ENCODE data around the gene ADAT3. TPM values are rescaled to one million over a fixed set of nuclear protein-coding genes. Genes with fewer than 3 reads are reported as not detected.
"Not testable (repeated sequence)": the region's sequence is repeated elsewhere in the genome, so short reads cannot be mapped to it uniquely, and the experiment has no call there.

Gene ADAT3
- total RNA-seq, 1 experiment from 2014 or later: 10.0 TPM

DNA sequence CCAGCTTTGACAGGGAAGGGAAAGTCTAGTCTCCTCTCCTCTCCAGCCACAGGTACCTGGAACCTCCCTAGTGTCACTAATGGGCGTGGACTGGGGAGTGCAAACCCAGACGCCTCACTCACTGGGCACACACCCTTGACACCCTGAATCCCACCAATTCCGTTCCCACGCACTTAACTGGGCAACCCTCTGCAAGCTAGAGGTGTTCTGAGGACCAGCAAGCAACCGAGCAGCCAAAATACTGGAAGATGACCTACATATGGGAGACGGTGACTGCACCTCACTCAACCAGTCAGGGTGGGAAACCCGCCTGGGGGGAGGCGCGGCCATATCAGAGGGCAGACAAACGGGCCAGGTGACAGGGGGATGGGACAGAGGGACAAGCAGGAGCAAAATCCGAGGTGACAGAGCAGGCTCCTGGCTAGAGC is 20.9 kb upstream of the ADAT3 start:
- no peaks in the 10 kb centered on the region; the same call in 1 of the 2 replicates for H3K36me3 ChIP-seq (replicated peaks; ENCODE audit: control insufficient read depth, insufficient read depth, low read length)
- H3K27me3 ChIP-seq (ENCODE audit: control insufficient read depth, insufficient read depth, low read length): no peaks in the 10 kb centered on the region
- peak overlapping the region; percentile 91 for H3K4me3 ChIP-seq (ENCODE audit: insufficient read depth, low read depth, low read length)
- no peak for DNase-seq

DNA sequence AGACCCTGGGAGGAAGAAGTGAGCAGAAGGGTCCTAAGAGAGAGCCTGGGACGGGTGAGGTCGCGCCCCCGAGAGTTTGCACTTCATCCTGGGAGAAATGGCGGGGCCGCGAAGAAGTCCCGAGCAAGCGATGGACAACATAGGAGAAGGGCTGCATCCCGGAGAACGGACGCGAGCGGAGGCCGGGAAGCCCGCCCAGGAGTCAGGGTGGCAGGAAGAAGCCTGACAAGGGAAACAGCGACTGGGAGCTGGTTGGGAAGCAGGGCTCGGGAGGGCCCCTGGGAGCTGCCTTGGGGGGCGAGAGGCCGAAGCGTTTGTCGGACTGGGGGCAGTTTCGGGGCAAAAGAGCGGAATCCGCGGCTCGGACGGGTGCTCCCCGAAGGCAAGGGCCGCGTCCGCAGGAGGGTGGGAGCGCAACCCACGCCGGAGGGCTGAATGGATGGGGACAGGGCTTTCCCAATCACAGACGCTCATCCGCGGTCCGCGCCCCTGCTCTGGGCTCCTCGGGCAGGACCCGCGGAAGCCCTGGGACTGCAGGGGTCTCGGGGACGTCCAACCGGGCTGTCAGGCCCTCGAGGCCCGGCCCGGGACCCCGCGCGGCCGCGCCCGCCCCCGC is 20.4 kb upstream of the ADAT3 start:
- H3K36me3 ChIP-seq (replicated peaks; ENCODE audit: control insufficient read depth, insufficient read depth, low read length): no peaks in the 10 kb centered on the region; the same call in 1 of the 2 replicates
- peak; percentile 87 for DNase-seq
- H3K27me3 ChIP-seq (ENCODE audit: control insufficient read depth, insufficient read depth, low read length): no peaks in the 10 kb centered on the region
- peak overlapping the region; percentile 91 for H3K4me3 ChIP-seq (ENCODE audit: insufficient read depth, low read depth, low read length)

DNA sequence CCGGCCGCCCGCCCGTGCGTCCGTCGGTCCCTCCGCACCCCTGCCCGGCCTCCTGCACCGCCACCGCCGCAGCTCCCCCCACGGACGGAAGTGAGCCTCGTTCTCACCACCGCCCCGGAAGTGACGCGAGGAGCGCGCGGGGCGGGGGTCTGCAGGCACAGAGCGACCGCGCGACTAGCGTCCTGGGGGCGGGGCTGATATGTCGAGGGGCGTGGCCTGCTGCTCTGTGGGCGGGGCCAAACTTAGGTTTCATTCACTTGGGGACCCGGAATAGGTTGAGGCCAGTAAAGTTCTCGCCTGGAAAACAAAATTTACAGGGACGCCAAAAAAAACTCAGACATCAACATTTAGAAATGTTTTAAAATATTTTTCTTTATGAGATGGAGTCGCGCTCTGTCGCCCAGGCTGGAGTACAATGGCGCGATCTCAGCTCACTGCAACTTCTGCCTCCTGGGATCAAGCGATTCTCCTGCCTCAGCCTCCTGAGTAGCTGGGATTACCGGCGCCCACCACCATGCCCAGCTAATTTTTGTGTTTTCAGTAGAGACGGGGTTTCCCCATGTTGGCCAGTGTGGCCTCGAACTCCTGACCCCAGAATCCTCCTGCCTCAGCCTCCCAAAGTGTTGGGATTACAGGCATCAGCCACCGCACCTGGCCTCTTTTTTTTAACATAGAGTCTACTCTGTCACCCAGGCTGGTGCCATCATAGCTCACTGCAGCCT is 19.6 kb upstream of the ADAT3 start, which contains the start of gene ABHD17A:
TSS of gene ABHD17A (minus strand) at position 99 of the 722 bp plus-strand sequence. CDS start 3,930 bp downstream, outside the sequence.
- peak within 1 kb of the TSS; percentile 91 for H3K4me3 ChIP-seq (ENCODE audit: insufficient read depth, low read depth, low read length)
- H3K27me3 ChIP-seq (ENCODE audit: control insufficient read depth, insufficient read depth, low read length); H3K36me3 ChIP-seq (replicated peaks; ENCODE audit: control insufficient read depth, insufficient read depth, low read length): not testable (repeated sequence)
- peak; percentile 99 for DNase-seq

DNA sequence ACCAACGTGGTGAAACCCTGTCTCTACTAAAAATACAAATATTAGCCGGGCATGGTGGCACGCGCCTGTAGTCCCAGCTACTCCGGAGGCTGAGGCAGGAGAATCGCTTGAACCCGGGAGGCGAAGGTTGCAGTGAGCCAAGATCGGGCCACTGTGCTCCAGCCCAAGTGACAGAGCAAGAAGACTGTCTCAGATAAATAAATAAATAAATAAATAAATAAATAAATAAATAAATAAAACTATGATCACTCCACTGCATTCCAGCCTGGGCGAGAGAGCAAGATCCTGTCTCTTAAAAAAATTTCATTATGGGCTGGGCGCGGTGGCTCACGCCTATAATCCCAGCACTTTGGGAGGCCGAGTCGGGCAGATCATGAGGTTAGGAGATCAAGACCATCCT is 18.8 kb upstream of the ADAT3 start:
- not testable (repeated sequence) for H3K36me3 ChIP-seq (replicated peaks; ENCODE audit: control insufficient read depth, insufficient read depth, low read length); DNase-seq; H3K4me3 ChIP-seq (ENCODE audit: insufficient read depth, low read depth, low read length); H3K27me3 ChIP-seq (ENCODE audit: control insufficient read depth, insufficient read depth, low read length)

DNA sequence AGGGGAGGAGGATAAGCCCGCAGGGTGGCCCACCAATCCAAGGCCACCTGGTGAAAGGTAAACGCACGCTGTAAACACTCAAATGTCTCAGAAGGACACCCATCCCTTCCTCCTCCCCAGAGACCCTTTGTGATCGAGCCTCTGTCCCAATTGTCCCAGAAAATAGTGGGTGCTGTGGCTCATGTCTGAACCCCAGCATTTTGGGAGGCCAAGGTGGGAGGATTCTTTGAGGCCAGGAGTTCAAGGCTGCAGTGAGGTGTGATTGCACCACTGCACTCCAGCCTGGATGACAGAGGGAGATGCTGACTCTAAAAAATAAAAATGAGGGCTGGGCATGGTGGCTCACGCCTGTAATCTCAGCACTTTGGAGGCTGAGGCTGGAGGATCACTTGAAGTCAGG is 16.8 kb upstream of the ADAT3 start:
- no peaks in the 10 kb centered on the region for H3K36me3 ChIP-seq (replicated peaks; ENCODE audit: control insufficient read depth, insufficient read depth, low read length)
- no peaks in the 10 kb centered on the region for H3K27me3 ChIP-seq (ENCODE audit: control insufficient read depth, insufficient read depth, low read length)
- no peak for DNase-seq
- H3K4me3 ChIP-seq (ENCODE audit: insufficient read depth, low read depth, low read length): no peak overlapping the region

DNA sequence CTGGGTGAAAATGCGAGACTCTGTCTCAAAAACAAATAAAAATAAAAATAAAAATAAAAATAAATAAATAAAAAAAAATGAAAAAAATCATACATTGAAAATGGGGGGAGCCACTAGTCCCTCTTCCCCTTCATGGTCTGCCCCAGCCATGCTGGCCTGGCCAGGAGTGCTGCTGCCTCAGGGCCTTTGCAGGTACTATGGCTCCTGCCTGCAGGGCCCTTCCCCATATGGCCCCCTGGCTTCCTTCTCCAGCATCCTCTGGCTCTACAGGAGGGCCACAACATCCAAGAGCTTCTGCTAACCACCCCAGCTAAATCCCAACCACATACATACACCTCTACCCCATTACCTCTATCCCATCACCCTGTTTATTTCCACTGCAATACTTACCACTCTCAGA is 15.3 kb upstream of the ADAT3 start:
- H3K36me3 ChIP-seq (replicated peaks; ENCODE audit: control insufficient read depth, insufficient read depth, low read length): no peaks in the 10 kb centered on the region
- no peak overlapping the region for H3K4me3 ChIP-seq (ENCODE audit: insufficient read depth, low read depth, low read length)
- no peak for DNase-seq
- H3K27me3 ChIP-seq (ENCODE audit: control insufficient read depth, insufficient read depth, low read length): no peaks in the 10 kb centered on the region

DNA sequence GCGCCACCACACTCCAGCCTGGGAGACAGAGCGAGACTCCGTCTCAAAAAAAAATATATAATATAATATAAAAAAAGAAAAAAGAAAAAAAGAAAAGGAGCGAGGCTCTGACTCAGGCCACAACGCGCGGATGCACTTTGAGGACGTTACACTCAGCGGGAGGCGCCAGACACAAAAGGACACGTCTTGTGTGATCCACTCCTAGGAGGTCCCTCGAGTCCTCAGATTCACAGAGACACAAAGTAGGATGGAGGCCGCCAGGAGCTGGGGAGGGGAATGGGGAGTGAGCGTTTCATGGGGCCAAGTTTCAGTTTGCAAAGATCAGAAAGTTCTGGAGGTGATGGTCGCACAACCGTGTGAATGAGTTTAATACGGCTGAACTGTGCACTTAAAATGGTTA is 11.4 kb upstream of the ADAT3 start:
- no peaks in the 10 kb centered on the region for H3K36me3 ChIP-seq (replicated peaks; ENCODE audit: control insufficient read depth, insufficient read depth, low read length)
- DNase-seq: no peak
- no peaks in the 10 kb centered on the region for H3K27me3 ChIP-seq (ENCODE audit: control insufficient read depth, insufficient read depth, low read length)
- no peak overlapping the region for H3K4me3 ChIP-seq (ENCODE audit: insufficient read depth, low read depth, low read length)

DNA sequence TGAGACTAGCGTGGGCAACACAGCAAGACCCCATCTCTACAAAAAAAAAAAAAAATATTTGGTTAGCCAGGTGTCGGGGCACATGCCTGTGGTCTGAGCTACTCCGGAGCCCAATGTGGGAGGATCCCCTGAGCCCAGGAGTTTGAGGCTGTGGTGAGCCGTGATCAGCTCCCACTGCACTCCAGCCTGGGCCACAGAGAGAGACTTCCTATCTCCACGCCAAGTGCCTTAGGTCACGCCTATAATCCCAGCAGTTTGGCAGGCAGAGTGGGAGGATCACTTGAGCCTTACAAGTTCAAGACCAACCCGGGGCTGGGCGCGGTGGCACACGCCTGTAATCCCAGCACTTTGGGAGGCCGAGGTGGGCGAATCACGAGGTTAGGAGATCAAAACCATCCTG is 8.7 kb upstream of the ADAT3 start:
- no peaks in the 10 kb centered on the region for H3K27me3 ChIP-seq (ENCODE audit: control insufficient read depth, insufficient read depth, low read length)
- no peak for DNase-seq

DNA sequence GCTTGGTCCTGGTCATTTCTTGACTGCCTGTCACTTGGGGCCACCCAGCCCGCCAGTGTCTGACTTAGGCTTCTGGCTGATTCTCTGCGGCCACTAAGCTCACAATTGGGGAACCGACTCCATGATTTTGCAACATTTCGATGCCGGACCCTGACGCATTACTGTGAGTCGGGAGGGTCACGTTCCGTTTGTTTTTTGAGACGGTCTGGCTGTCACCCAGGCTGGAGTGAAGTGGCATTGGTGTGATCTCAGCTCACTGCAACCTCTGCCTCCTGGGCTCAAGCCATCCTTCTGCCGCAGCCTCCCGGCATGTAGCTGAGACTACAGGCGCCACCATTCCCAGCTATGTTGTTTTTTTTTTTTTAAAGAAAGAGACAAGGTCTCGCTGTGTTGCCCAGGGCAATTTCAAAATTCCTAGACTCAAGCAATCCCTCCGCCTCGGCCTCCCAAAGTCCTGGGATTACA is 3.2 kb upstream of the ADAT3 start:
- no peak for DNase-seq
- Histone ChIP-seq H3K36me3 (replicated peaks; ENCODE audit: control insufficient read depth, insufficient read depth, low read length) (no peaks in the 10 kb centered on the region), H3K4me3 (ENCODE audit: insufficient read depth, low read depth, low read length) (no peak overlapping the region), H3K27me3 (ENCODE audit: control insufficient read depth, insufficient read depth, low read length) (no peaks in the 10 kb centered on the region)

More for the DNA sequence above, 8.7 kb upstream of the ADAT3 start:
- Histone ChIP-seq H3K36me3 (replicated peaks; ENCODE audit: control insufficient read depth, insufficient read depth, low read length) (no peaks in the 10 kb centered on the region), H3K4me3 (ENCODE audit: insufficient read depth, low read depth, low read length) (no peak overlapping the region)

DNA sequence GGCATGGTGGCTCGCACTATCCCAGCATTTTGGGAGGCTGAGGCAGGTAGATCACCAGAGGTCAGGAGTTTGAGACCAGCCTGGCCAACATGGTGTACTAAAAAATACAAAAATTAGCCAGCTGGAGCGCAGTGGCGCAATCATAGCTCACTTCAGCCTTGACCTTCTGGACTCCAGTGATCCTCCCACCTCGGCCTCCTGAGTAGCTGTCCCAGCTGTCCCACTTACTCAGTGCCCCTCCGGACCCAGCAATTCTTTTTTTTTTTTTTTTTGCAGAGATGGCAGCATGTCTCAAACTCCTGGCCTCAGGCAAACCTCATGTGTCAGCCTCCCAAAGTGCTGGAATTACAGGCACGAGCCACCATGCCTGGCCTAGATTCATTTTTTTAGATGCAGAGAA is 2.3 kb upstream of the ADAT3 start:
- no peaks in the 10 kb centered on the region for H3K36me3 ChIP-seq (replicated peaks; ENCODE audit: control insufficient read depth, insufficient read depth, low read length)
- no peak overlapping the region for H3K4me3 ChIP-seq (ENCODE audit: insufficient read depth, low read depth, low read length)
- no peaks in the 10 kb centered on the region for H3K27me3 ChIP-seq (ENCODE audit: control insufficient read depth, insufficient read depth, low read length)
- no peak for DNase-seq

DNA sequence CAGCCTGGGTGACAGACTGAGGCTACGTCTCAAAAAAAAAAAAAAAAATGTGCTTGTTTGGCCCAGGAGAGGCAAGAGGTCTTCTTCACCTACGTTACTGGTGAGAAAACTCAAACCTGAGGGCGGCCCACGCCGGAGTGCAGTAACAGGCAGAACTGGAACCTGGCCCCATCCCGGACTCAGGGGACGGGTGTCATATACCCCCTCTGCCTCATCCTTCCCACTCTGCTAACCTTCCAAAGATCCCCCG is 414 bp upstream of the ADAT3 start:
- Histone ChIP-seq H3K36me3 (replicated peaks; ENCODE audit: control insufficient read depth, insufficient read depth, low read length) (no peaks in the 10 kb centered on the region), H3K4me3 (ENCODE audit: insufficient read depth, low read depth, low read length) (peak overlapping the region; percentile 49), H3K27me3 (ENCODE audit: control insufficient read depth, insufficient read depth, low read length) (no peaks in the 10 kb centered on the region)
- DNase-seq: no peak

DNA sequence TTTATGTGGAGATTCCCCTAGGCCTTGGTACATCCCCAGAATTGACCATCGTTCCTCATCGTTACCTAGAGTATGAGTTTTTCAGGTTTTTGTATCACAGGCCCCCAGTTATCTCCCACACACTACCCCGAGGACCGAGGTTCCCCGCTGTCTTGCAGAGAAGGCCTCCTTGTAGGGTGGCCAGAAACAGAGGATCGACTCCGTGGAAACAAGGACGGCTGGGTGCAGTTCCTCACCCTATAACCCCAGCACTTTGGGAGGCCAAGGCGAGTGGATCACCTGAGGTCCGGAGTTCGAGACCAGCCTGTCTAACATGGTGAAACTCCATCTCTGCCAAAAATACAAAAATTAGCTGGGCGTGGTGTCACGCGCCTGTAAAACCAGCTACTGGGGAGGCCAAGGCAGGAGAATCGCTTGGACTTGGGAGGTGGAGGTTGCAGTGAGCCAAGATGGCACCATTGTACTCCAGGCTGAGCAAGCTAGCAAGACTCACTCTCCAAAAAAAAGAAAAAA is 720 bp downstream of the ADAT3 start:
- DNase-seq: no peak
- peak overlapping the region; percentile 67 for H3K4me3 ChIP-seq (ENCODE audit: insufficient read depth, low read depth, low read length)
- no peaks in the 10 kb centered on the region for H3K36me3 ChIP-seq (replicated peaks; ENCODE audit: control insufficient read depth, insufficient read depth, low read length)
- no peaks in the 10 kb centered on the region for H3K27me3 ChIP-seq (ENCODE audit: control insufficient read depth, insufficient read depth, low read length)

DNA sequence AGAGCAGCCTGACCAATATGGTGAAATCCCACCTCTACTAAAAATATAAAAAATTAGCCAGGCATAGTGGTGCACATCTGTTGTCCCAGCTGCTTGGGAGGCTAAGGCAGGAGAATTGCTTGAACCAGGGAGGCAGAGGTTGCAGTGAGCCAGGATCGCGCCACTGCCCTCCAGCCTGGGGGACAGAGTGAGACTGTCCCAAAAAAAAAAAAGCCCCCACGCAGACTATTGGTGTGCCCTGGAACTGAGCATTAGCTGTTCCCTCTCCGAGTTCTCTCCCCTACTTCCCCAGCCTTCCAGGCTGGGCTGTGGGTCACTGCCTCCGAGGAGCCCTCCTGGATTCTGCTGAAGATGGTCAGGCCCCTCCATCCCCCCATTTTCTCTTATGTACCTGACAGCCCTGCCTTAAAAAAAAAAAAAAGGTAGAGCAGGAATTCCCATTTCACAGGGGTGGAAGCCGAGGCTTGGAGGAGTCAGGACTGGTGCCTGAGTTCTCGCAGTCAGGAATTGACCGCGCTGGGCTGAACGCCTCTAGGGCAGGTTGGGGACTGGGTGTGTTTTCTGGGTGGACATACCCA is 1.9 kb downstream of the ADAT3 start:
- H3K36me3 ChIP-seq (replicated peaks; ENCODE audit: control insufficient read depth, insufficient read depth, low read length): no peaks in the 10 kb centered on the region
- H3K27me3 ChIP-seq (ENCODE audit: control insufficient read depth, insufficient read depth, low read length): no peaks in the 10 kb centered on the region
- H3K4me3 ChIP-seq (ENCODE audit: insufficient read depth, low read depth, low read length): no peak overlapping the region
- no peak for DNase-seq

DNA sequence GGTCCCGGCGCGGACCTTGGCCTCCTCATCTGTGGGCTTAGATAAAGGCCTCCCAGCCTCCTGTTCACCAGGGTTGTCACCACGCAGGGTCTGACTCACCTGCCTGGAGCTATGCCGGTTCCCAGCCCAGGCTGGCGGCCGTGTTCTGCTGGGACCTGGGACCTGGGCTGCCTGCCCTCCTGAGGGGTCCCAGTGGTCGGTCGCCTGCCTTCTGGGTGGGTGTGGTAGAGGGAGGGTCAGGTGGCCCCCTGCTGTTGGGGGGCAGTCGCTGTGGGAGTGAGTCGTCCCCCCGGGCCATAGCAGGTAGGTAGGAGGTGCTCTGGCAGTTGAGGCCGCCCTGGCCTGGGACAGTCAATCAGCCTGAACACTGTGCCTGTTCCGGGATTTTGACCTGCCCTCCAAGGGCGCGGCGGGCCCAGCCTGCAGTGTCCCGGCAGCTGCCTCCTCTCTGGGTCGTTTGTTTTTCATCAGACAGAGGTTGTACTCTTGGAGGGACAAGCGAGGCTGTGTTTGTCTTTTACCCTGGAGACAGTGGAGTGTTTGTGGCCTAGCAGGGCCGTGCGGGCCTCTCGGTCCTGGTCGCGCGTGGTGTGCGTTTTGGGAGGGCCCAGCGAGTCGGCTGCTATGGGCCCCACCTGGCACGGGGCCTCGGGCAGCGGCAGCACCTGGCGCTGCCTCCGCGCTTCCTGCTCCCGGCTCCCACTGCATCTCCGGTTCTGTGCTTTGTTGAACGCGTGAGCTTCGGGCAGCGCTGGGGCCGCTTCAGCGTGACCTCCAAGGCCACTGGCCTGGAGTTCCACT is 2.6 kb downstream of the ADAT3 start:
- Histone ChIP-seq H3K27me3 (ENCODE audit: control insufficient read depth, insufficient read depth, low read length) (no peaks in the 10 kb centered on the region), H3K4me3 (ENCODE audit: insufficient read depth, low read depth, low read length) (no peak overlapping the region), H3K36me3 (replicated peaks; ENCODE audit: control insufficient read depth, insufficient read depth, low read length) (no peaks in the 10 kb centered on the region)
- DNase-seq: no peak

All from H7 (cell line).